ENCODE data around the gene ADGRL2. TPM values are rescaled to one million over a fixed set of nuclear protein-coding genes. Genes with fewer than 3 reads are reported as not detected.
"Not testable (repeated sequence)": the region's sequence is repeated elsewhere in the genome, so short reads cannot be mapped to it uniquely, and the experiment has no call there.

Gene ADGRL2
- total RNA-seq, 1 experiment from 2014 or later: not detected

GRCh38 chr1:81840805-81841204 is 40.1 kb downstream of the ADGRL2 start:
- in situ Hi-C loops (cut with HindIII; ENCODE audit: low sequenced_read_pairs): no loop called here
- no peak for DNase-seq (ENCODE audit: low spot score)

- in situ Hi-C loops (cut with HindIII; ENCODE audit: low sequenced_read_pairs): no loop called here
- DNase-seq (ENCODE audit: low spot score): no peak
These were observed 41.1 kb downstream of the ADGRL2 start for GRCh38 chr1:81841795-81842194.

- in situ Hi-C loops (cut with HindIII; ENCODE audit: low sequenced_read_pairs): no loop called here
- DNase-seq (ENCODE audit: low spot score): no peak
These were observed 43.7 kb downstream of the ADGRL2 start for GRCh38 chr1:81844477-81844876.

GRCh38 chr1:81846630-81847029 is 45.9 kb downstream of the ADGRL2 start:
- in situ Hi-C loops (cut with HindIII; ENCODE audit: low sequenced_read_pairs): no loop called here

GRCh38 chr1:81847063-81847462 is 46.3 kb downstream of the ADGRL2 start:
- in situ Hi-C loops (cut with HindIII; ENCODE audit: low sequenced_read_pairs): no loop called here
- DNase-seq (ENCODE audit: low spot score): no peak

More at GRCh38 chr1:81846630-81847029, 45.9 kb downstream of the ADGRL2 start:
- no peak for DNase-seq (ENCODE audit: low spot score)

- in situ Hi-C loops (cut with HindIII; ENCODE audit: low sequenced_read_pairs): no loop called here
- DNase-seq (ENCODE audit: low spot score): no peak
These were observed 48.3 kb downstream of the ADGRL2 start for GRCh38 chr1:81848880-81849682.

- in situ Hi-C loops (cut with HindIII; ENCODE audit: low sequenced_read_pairs): no loop called here
These were observed 49.3 kb downstream of the ADGRL2 start for GRCh38 chr1:81850031-81850430.

GRCh38 chr1:81850495-81850894 is 49.8 kb downstream of the ADGRL2 start:
- in situ Hi-C loops (cut with HindIII; ENCODE audit: low sequenced_read_pairs): no loop called here

More at GRCh38 chr1:81850031-81850430, 49.3 kb downstream of the ADGRL2 start:
- DNase-seq (ENCODE audit: low spot score): no peak

GRCh38 chr1:81851217-81851616 is 50.5 kb downstream of the ADGRL2 start:
- in situ Hi-C loops (cut with HindIII; ENCODE audit: low sequenced_read_pairs): no loop called here
- DNase-seq (ENCODE audit: low spot score): no peak

More at GRCh38 chr1:81850495-81850894, 49.8 kb downstream of the ADGRL2 start:
- no peak for DNase-seq (ENCODE audit: low spot score)

- no peak for DNase-seq (ENCODE audit: low spot score)
- in situ Hi-C loops (cut with HindIII; ENCODE audit: low sequenced_read_pairs): no loop called here
These were observed 52.2 kb downstream of the ADGRL2 start for GRCh38 chr1:81852961-81853360.

- in situ Hi-C loops (cut with HindIII; ENCODE audit: low sequenced_read_pairs): no loop called here
- DNase-seq (ENCODE audit: low spot score): no peak
These were observed 66.5 kb downstream of the ADGRL2 start for GRCh38 chr1:81867235-81867634.

GRCh38 chr1:81869307-81869706 is 68.6 kb downstream of the ADGRL2 start:
- DNase-seq (ENCODE audit: low spot score): no peak
- in situ Hi-C loops (cut with HindIII; ENCODE audit: low sequenced_read_pairs): no loop called here

GRCh38 chr1:81871091-81871490 is 70.4 kb downstream of the ADGRL2 start:
- in situ Hi-C loops (cut with HindIII; ENCODE audit: low sequenced_read_pairs); DNase-seq (ENCODE audit: low spot score): not testable (repeated sequence)

GRCh38 chr1:81873946-81874345 is 73.2 kb downstream of the ADGRL2 start:
- in situ Hi-C loops (cut with HindIII; ENCODE audit: low sequenced_read_pairs): no loop called here
- no peak for DNase-seq (ENCODE audit: low spot score)

GRCh38 chr1:81874461-81874860 is 73.7 kb downstream of the ADGRL2 start:
- in situ Hi-C loops (cut with HindIII; ENCODE audit: low sequenced_read_pairs): no loop called here
- no peak for DNase-seq (ENCODE audit: low spot score)

GRCh38 chr1:81874940-81875339 is 74.2 kb downstream of the ADGRL2 start:
- no peak for DNase-seq (ENCODE audit: low spot score)
- in situ Hi-C loops (cut with HindIII; ENCODE audit: low sequenced_read_pairs): no loop called here

- in situ Hi-C loops (cut with HindIII; ENCODE audit: low sequenced_read_pairs): no loop called here
- DNase-seq (ENCODE audit: low spot score): no peak
These were observed 76.4 kb downstream of the ADGRL2 start for GRCh38 chr1:81876901-81877733.

- in situ Hi-C loops (cut with HindIII; ENCODE audit: low sequenced_read_pairs): no loop called here
- DNase-seq (ENCODE audit: low spot score): no peak
These were observed 77.2 kb downstream of the ADGRL2 start for GRCh38 chr1:81877940-81878339.

GRCh38 chr1:81878538-81878937 is 77.8 kb downstream of the ADGRL2 start:
- in situ Hi-C loops (cut with HindIII; ENCODE audit: low sequenced_read_pairs): no loop called here
- DNase-seq (ENCODE audit: low spot score): peak; percentile 3

GRCh38 chr1:81880781-81881180 is 80.0 kb downstream of the ADGRL2 start:
- DNase-seq (ENCODE audit: low spot score): no peak
- in situ Hi-C loops (cut with HindIII; ENCODE audit: low sequenced_read_pairs): no loop called here
